Measurements from ENCODE around the gene ZNF420. TPM values are rescaled to one million over a fixed set of nuclear protein-coding genes. Genes with fewer than 3 reads are reported as not detected.

ZNF420 gene
- polyA plus RNA-seq, 1 of the 3 experiments (the other 2 are of a cell fraction): 1.9 TPM

- ChIA-PET CTCF (interaction anchor here (0.9 kb wide), 1 partner anchor 14 kb away, joined by 4 read pairs; no protein-coding TSS in a partner anchor), POLR2A (interaction anchor here (1.0 kb wide), 1 partner anchor 95 kb away, joined by 5 read pairs; the partner anchor contains the start of gene ZNF420)
- Histone ChIP-seq H2AFZ (ENCODE audit: low read depth) (peak within 1 kb of the TSS; percentile 97), H3K4me3 (ENCODE audit: low read depth in 2 of 2, low read length in 1 of 2) (peak within 1 kb of the TSS; percentile 71 to 91), H3K4me1 (ENCODE audit: control insufficient read depth in 1 of 2, insufficient read depth in 2 of 2, low read depth in 1 of 2, low read length in 1 of 2) (no peaks in the 10 kb centered on the region), H3K9me3 (peaks cover 6% of the 10 kb centered on the region; the same call in 1 of the 2 replicates), H3K4me2 (peak within 1 kb of the TSS; percentile 77), H3K9ac (peak within 1 kb of the TSS; percentile 69), H3K36me3 (replicated peaks in 1 of 2; ENCODE audit: control insufficient read depth in 1 of 2, insufficient read depth in 2 of 2, low read length in 1 of 2) (peaks cover 25 to 33% of the 10 kb centered on the region in 2 experiments), H4K20me1 (ENCODE audit: insufficient read depth) (no peaks in the 10 kb centered on the region), H3K79me2 (ENCODE audit: insufficient read depth) (peaks cover 16% of the 10 kb centered on the region), H3K27ac (ENCODE audit: low read depth in 2 of 2, low read length in 1 of 2) (peak within 1 kb of the TSS; percentile 39 to 43; a peak in 3 of 4 replicates), H3K27me3 (ENCODE audit: insufficient read depth) (no peaks in the 10 kb centered on the region), H3F3A (replicated peaks; ENCODE audit: insufficient read depth) (peaks cover 6% of the 10 kb centered on the region), H3K9me2 (no peaks in the 10 kb centered on the region)
- DNase-seq: peak; percentile 81
- 5% methylated on average over 30 of the region's 30 CpGs for WGBS (ENCODE audit: low lambda C conversion rate)
- TF ChIP-seq TCF12 (IDR thresholded peaks at IDR 0.05) (no peak), MXI1 (IDR thresholded peaks at IDR 0.05; ENCODE audit: low read depth, low read length) (peak; percentile 30; the same call in 1 of the 2 replicates), GABPA (IDR thresholded peaks at IDR 0.05; ENCODE audit: low read depth) (peak; percentile 79), SMC3 (IDR thresholded peaks at IDR 0.05; ENCODE audit: low read depth, low read length) (no peak), TAF1 (IDR thresholded peaks at IDR 0.05; ENCODE audit: borderline replicate concordance, low read depth, low read length) (peak; percentile 16; the same call in 1 of the 2 replicates), EP300 (IDR thresholded peaks at IDR 0.05; ENCODE audit: borderline replicate concordance in 1 of 2, low read depth in 1 of 2, low read length in 1 of 2) (no peak), POLR2AphosphoS5 (IDR thresholded peaks at IDR 0.05; ENCODE audit: low read depth, low read length) (peak; percentile 98), ZBTB33 (IDR thresholded peaks at IDR 0.05; ENCODE audit: borderline replicate concordance, low read depth) (no peak), NFIC (IDR thresholded peaks at IDR 0.05; ENCODE audit: borderline replicate concordance) (no peak), ELF1 (IDR thresholded peaks at IDR 0.05) (peak; percentile 82), USF2 (IDR thresholded peaks at IDR 0.05; ENCODE audit: borderline replicate concordance, low read depth, low read length) (no peak), USF1 (IDR thresholded peaks at IDR 0.05; ENCODE audit: borderline replicate concordance, low read depth) (no peak), RCOR1 (IDR thresholded peaks at IDR 0.05; ENCODE audit: low read length) (no peak; the same call in 1 of the 2 replicates), FOXM1 (IDR thresholded peaks at IDR 0.05; ENCODE audit: low read depth) (no peak), GATA2 (CRISPR knock-in tag; IDR thresholded peaks at IDR 0.05) (no peak), IRF3 (IDR thresholded peaks at IDR 0.05; ENCODE audit: low read depth, low read length) (no peak), CHD2 (IDR thresholded peaks at IDR 0.05; ENCODE audit: low read length, partially characterized antibody) (peak; percentile 92), YY1 (IDR thresholded peaks at IDR 0.05; ENCODE audit: low read depth) (peak; percentile 100), SIN3A (IDR thresholded peaks at IDR 0.05; ENCODE audit: borderline replicate concordance, low read depth, low read length) (no peak), TEAD4 (IDR thresholded peaks at IDR 0.05; ENCODE audit: borderline replicate concordance, insufficient read depth) (no peak), RAD21 (IDR thresholded peaks at IDR 0.05; ENCODE audit: low read length) (no peak), REST (IDR thresholded peaks at IDR 0.05; ENCODE audit: low read depth, low read length) (no peak; the same call in 1 of the 2 replicates), FOXJ3 (CRISPR knock-in tag; IDR thresholded peaks at IDR 0.05) (no peak)
Observed at GRCh38 chr19:37172368-37173366, 94.4 kb downstream of the ZNF420 start, which contains the start of gene ZNF585A. TSS of gene ZNF585A (minus strand) at chr19:37172695. CDS start at chr19:37169910, 2,785 bp downstream.
